Measurements from ENCODE around the gene KSR2.

KSR2 gene

GRCh38 chr12:117513353-117513752 is 455.4 kb downstream of the KSR2 start:
- no peak for DNase-seq (ENCODE audit: insufficient read length)
- TF ChIP-seq TAF1 (IDR thresholded peaks at IDR 0.05; ENCODE audit: borderline replicate concordance, low read depth, low read length) (no peak), POLR2AphosphoS5 (IDR thresholded peaks at IDR 0.05; ENCODE audit: low read depth, low read length) (no peak), POLR2A (IDR thresholded peaks at IDR 0.05; ENCODE audit: low read depth, low read length) (no peak)

DNA sequence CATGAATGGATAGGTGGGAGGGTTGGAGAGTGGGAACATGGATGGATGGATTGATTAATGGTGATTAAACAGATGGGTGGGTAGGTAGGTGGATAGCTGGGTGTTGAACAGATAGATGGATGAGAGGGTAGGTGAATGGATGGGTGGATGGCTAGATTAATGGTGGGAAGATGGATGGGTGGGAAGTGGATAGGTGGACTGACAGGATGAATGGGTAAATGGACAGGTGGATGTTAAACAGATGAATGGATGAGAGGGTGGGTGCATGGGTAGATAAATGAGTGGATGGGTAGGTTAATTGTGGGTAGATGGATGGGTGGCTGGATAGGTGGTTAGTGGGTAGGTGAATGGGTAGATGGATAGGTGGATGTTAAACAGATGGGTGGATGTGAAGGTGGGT is 460.3 kb downstream of the KSR2 start:
- no peak for TF ChIP-seq POLR2AphosphoS5 (IDR thresholded peaks at IDR 0.05; ENCODE audit: low read depth, low read length)
- TF ChIP-seq TAF1 (IDR thresholded peaks at IDR 0.05; ENCODE audit: borderline replicate concordance, low read depth, low read length), result no peak
- TF ChIP-seq POLR2A (IDR thresholded peaks at IDR 0.05; ENCODE audit: low read depth, low read length), result no peak
- DNase-seq (ENCODE audit: insufficient read length) (no peak), FAIRE-seq (no peak)

More at GRCh38 chr12:117513353-117513752, 455.4 kb downstream of the KSR2 start:
- FAIRE-seq, result no peak

DNA sequence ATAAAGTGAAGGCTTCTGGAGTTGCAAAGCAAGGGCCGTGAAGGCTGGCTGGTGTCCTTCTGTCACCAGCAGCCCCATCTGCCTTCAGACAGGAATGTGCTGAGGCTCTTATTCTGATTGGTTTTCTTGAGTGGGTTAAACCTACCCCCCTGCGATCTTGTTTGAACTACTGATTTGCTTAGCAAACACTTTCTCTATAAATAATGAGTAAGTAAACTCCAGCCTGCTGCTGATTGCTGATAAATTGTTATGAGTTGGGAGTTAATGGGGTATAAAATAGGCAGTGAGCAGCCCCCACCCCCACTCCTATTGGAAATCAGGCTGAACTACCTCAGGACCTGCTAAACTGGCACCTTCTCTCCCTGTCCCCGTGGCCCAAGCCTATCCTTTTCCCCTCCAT is 461.2 kb downstream of the KSR2 start:
- TF ChIP-seq POLR2AphosphoS5 (IDR thresholded peaks at IDR 0.05; ENCODE audit: low read depth, low read length) (no peak), TAF1 (IDR thresholded peaks at IDR 0.05; ENCODE audit: borderline replicate concordance, low read depth, low read length) (no peak), POLR2A (IDR thresholded peaks at IDR 0.05; ENCODE audit: low read depth, low read length) (no peak)
- FAIRE-seq (no peak), DNase-seq (ENCODE audit: insufficient read length) (no peak)

- FAIRE-seq (no peak), DNase-seq (ENCODE audit: insufficient read length) (no peak)
These were observed 462.5 kb downstream of the KSR2 start for GRCh38 chr12:117506333-117506732.

GRCh38 chr12:117502633-117503032 is 466.2 kb downstream of the KSR2 start:
- no peak for FAIRE-seq
- no peak for DNase-seq (ENCODE audit: insufficient read length)
- TF ChIP-seq TAF1 (IDR thresholded peaks at IDR 0.05; ENCODE audit: borderline replicate concordance, low read depth, low read length) (no peak), POLR2A (IDR thresholded peaks at IDR 0.05; ENCODE audit: low read depth, low read length) (no peak), POLR2AphosphoS5 (IDR thresholded peaks at IDR 0.05; ENCODE audit: low read depth, low read length) (no peak)

More at GRCh38 chr12:117506333-117506732, 462.5 kb downstream of the KSR2 start:
- TF ChIP-seq TAF1 (IDR thresholded peaks at IDR 0.05; ENCODE audit: borderline replicate concordance, low read depth, low read length), result no peak
- TF ChIP-seq POLR2A (IDR thresholded peaks at IDR 0.05; ENCODE audit: low read depth, low read length), result no peak
- no peak for TF ChIP-seq POLR2AphosphoS5 (IDR thresholded peaks at IDR 0.05; ENCODE audit: low read depth, low read length)

GRCh38 chr12:117502233-117502632 is 466.6 kb downstream of the KSR2 start:
- FAIRE-seq (no peak), DNase-seq (ENCODE audit: insufficient read length) (no peak)
- TF ChIP-seq TAF1 (IDR thresholded peaks at IDR 0.05; ENCODE audit: borderline replicate concordance, low read depth, low read length) (no peak), POLR2AphosphoS5 (IDR thresholded peaks at IDR 0.05; ENCODE audit: low read depth, low read length) (no peak), POLR2A (IDR thresholded peaks at IDR 0.05; ENCODE audit: low read depth, low read length) (no peak)

DNA sequence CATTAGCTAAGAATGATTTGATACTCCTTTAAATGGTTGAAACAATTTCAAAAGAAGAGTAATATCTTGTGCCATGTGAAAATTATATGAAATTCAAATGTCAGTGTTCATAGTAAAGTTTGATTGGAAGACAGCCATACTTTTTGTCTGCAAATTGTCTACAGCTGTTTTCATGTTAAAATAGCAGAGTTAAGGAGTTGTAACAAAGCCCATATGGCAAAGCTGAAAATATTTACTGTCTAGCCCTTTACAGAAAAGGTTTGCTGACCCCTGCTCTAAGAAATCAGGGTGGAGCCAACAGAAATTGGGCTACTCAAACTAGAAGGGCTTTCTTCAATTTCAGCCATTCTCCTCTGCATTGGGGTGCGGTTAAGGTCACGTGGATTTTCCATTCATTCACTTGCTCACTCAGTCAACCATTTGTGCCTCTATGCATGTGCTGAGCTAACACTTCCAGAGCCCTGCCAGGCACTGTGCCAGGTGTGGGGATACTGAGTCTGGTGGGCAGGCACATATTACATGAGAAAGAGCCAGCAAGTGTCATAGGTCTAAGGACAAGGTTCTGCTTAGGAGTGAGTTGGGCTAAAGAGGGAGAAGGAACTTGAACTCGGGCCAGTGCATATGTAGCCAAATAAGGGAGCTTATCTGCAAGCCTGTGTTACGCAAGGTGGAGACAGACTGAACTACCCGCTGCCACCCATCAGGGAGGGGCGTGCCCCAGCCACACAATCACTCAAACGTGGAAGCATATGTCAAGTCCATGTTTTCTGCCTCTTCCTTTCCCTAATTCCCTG is 467.5 kb downstream of the KSR2 start:
- no peak for FAIRE-seq
- TF ChIP-seq POLR2A (IDR thresholded peaks at IDR 0.05; ENCODE audit: low read depth, low read length) (no peak), POLR2AphosphoS5 (IDR thresholded peaks at IDR 0.05; ENCODE audit: low read depth, low read length) (no peak), TAF1 (IDR thresholded peaks at IDR 0.05; ENCODE audit: borderline replicate concordance, low read depth, low read length) (no peak)
- DNase-seq (ENCODE audit: insufficient read length), result no peak

DNA sequence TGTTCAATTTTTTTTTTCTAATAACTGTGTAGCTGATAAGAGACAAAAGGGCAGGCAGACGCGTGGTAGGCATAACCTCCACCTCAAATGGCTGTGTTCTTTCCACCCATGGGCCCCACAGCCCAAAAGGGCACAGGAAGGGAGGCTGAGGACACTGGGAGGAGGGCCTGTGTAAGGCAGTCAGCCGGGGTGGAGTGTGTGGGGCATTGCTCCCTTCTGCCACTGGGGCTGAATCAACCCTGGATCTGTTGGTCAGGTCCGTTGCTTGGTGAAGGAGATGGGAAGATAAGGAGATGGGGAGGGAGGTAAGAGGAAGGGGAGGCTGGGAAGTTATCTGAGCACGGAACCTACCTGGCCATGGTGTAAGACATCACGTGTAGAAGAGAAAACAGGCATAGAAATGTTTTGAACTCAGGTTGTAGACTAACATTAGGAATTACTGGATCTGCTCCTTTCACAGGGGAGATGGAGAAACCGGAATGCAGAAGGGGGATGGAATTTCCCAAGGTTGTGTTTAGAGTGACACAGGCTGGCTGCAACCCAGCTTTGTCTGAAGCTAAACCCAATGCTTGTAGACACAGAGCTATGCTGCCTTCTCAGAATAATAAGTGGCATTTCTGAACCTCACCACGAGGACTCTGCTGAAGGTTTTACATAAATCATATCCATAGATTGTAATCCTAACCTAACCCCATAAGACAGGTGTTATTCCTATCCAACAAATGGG is 468.9 kb downstream of the KSR2 start:
- no peak for TF ChIP-seq POLR2A (IDR thresholded peaks at IDR 0.05; ENCODE audit: low read depth, low read length)
- no peak for TF ChIP-seq TAF1 (IDR thresholded peaks at IDR 0.05; ENCODE audit: borderline replicate concordance, low read depth, low read length)
- TF ChIP-seq POLR2AphosphoS5 (IDR thresholded peaks at IDR 0.05; ENCODE audit: low read depth, low read length), result no peak
- FAIRE-seq, result no peak
- no peak for DNase-seq (ENCODE audit: insufficient read length)

DNA sequence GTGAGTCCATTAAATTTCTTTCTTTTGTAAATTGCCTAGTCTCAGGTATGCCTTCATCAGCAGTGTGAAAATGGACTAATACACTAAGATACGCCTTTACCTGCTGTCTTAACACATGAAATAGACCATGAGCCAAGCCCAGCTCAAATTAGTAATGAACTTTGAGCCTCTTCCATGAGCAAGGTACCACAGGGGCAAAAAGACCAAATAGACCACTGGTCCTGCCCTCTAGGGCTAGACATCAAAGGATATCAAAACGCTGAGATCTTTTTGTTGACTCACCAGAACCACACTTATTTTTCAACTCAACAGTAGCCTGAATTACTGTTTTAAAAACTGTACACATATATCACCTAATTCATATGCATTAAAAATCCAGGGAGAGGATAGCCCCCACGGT is 469.9 kb downstream of the KSR2 start:
- DNase-seq (ENCODE audit: insufficient read length) (no peak), FAIRE-seq (no peak)
- TF ChIP-seq POLR2AphosphoS5 (IDR thresholded peaks at IDR 0.05; ENCODE audit: low read depth, low read length), result no peak
- TF ChIP-seq TAF1 (IDR thresholded peaks at IDR 0.05; ENCODE audit: borderline replicate concordance, low read depth, low read length), result no peak
- no peak for TF ChIP-seq POLR2A (IDR thresholded peaks at IDR 0.05; ENCODE audit: low read depth, low read length)

DNA sequence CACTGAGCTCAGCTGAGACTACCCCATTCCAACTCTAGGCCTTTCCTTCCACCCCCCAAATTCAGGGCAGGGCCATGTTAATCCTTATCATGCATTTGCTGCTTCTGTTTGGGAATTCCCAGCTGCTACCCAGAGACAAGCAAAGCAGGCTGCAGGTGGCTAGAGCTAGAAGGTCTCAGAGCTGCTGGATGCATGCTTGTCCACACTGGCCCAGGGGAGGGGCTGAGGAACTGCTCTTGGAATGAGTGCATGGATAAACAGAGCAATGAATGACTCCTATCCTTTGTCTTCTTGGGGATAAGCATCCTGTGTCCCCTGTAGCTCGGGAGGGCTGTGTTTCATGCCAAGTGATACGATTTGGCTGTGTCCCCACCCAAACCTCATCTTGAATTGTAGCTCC is 470.5 kb downstream of the KSR2 start:
- no peak for TF ChIP-seq POLR2AphosphoS5 (IDR thresholded peaks at IDR 0.05; ENCODE audit: low read depth, low read length)
- TF ChIP-seq TAF1 (IDR thresholded peaks at IDR 0.05; ENCODE audit: borderline replicate concordance, low read depth, low read length), result no peak
- no peak for TF ChIP-seq POLR2A (IDR thresholded peaks at IDR 0.05; ENCODE audit: low read depth, low read length)
- no peak for FAIRE-seq
- DNase-seq (ENCODE audit: insufficient read length), result no peak

DNA sequence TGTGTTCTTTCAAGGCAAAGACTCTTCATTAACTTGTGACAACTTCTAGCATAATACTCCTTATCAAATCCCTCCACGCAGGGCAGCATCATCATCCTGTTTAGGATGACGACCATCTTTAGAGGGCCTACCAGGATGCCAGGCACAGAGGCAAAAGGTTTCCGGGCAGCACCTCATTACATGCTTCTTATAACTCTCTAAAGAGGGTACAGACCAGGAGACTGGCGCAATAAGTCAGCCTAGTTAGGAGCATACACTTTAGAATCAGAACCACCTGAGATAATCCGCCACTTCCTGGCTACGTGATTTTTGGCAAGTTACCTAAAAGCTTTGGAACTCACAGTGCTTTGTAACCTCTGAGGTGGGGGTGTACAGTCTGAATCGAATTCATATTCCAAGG is 471.4 kb downstream of the KSR2 start:
- FAIRE-seq (no peak), DNase-seq (ENCODE audit: insufficient read length) (no peak)
- TF ChIP-seq POLR2AphosphoS5 (IDR thresholded peaks at IDR 0.05; ENCODE audit: low read depth, low read length) (no peak), POLR2A (IDR thresholded peaks at IDR 0.05; ENCODE audit: low read depth, low read length) (no peak), TAF1 (IDR thresholded peaks at IDR 0.05; ENCODE audit: borderline replicate concordance, low read depth, low read length) (no peak)

Data from GM12892 (cell line).